Stomach (tissue), 9 donors: ENCODE results near the gene KCNN3. TPM values are rescaled to one million over a fixed set of nuclear protein-coding genes. Genes with fewer than 3 reads are reported as not detected.

Source experiments
- DNase-seq, 2 donors: peaks; one replicate each; pipeline versions ENCODE4 v3.0.0 to v3.0.0-alpha.2; 2013 to 2019
- H3K27ac ChIP-seq, 5 donors: fragments of 200-600 bp in 4 of 5; sonication (generic) in 4 of 5; one replicate each; pipeline ENCODE4 v1.5.1; 2013 to 2019; ENCODE audit warnings: mild to moderate bottlenecking in 1 of 5, moderate library complexity in 1 of 5
- H3K27me3 ChIP-seq, 3 donors: fragments of 200-600 bp; sonication (generic); one replicate each; pipeline ENCODE4 v1.5.1; 2017 to 2019; ENCODE audit warnings: mixed run types in 1 of 3
- H3K36me3 ChIP-seq, 4 donors: fragments of 200-600 bp; sonication (generic); 1 replicate in 3 of 4; 2 replicates in 1 of 4; pipeline ENCODE4 v1.5.1; 2016 to 2019
- H3K4me1 ChIP-seq, 4 donors: fragments of 200-600 bp; sonication (generic); one replicate each; pipeline ENCODE4 v1.5.1; 2016 to 2019
- H3K4me3 ChIP-seq, 4 donors: fragments of 200-600 bp; sonication (generic) in 3 of 4; one replicate each; pipeline ENCODE4 v1.5.1; 2016 to 2019; ENCODE audit warnings: mild to moderate bottlenecking in 1 of 4
- H3K9me3 ChIP-seq, 4 donors: fragments of 200-600 bp; sonication (generic); one replicate each; pipeline ENCODE4 v1.5.1; 2016 to 2019
- CTCF ChIP-seq, 7 experiments: fragments of 450-650 bp in 4 of 7; fragments of 200-600 bp in 3 of 7; sonication (generic) in 3 of 7; IDR thresholded peaks; one replicate each; pipeline ENCODE4 v1.5.1; 2016 to 2019; ENCODE audit warnings: antibody characterized with exemption in 7 of 7, control low read depth in 2 of 7, mild to moderate bottlenecking in 1 of 7
- EP300 ChIP-seq: sonication (generic); formaldehyde crosslinking; IDR thresholded peaks from one replicate; pipeline ENCODE4 v1.6.1; 2017; ENCODE audit warnings: antibody characterized with exemption
- POLR2A ChIP-seq, 4 donors: fragments of 450-650 bp; IDR thresholded peaks; one replicate each; pipeline ENCODE4 v1.6.1; 2016; ENCODE audit warnings: antibody characterized with exemption in 4 of 4, control low read depth in 2 of 4, mild to moderate bottlenecking in 1 of 4, moderate library complexity in 1 of 4
- POLR2AphosphoS5 ChIP-seq, 3 donors: sonication (generic); formaldehyde crosslinking; IDR thresholded peaks; one replicate each; pipeline ENCODE4 v1.6.1; 2016; ENCODE audit warnings: antibody characterized with exemption in 3 of 3
- WGBS, 5 donors: extraction: QIAGEN DNeasy Blood & Tissue Kit in 3 of 5; methylation state at CpG; one replicate each; pipeline versions ENCODE4 v1.1.5 to v1.1.7; 2013 to 2018; 5-methylcytosine and 5-hydroxymethylcytosine counted together
- intact Hi-C: fragments of 100-400 bp; cut with DNase I; formaldehyde crosslinking; loops from one replicate; pipeline ENCODE4 v1.15.1; 2023; ENCODE audit warnings: low total_unique reads
- polyA plus RNA-seq, 3 donors: library from polyadenylated mRNA; stranded (reverse); fragments of 200-250 nt; gene quantifications; one replicate each; pipeline ENCODE4 v1.2.3, GENCODE V29; 2013
- total RNA-seq, 5 donors: library from RNA; depleted of rRNA; stranded (reverse); fragments of >200 nt; gene quantifications; one replicate each; pipeline versions ENCODE4 v1.1.0 to v1.2.3, GENCODE V29; 2014 to 2016
- donor health status: healthy with polysubstance abuse.
- donor health status: Bipolar disorder and iron deficiency.
- donor health status: healthy.

The KCNN3 gene
- total and polyA plus RNA-seq, 8 donors = 0.19 to 10.7 (median 2.3) TPM

- TF ChIP-seq POLR2A (IDR thresholded peaks at IDR 0.05) (no peak), POLR2AphosphoS5 (IDR thresholded peaks at IDR 0.05) (no peak), CTCF (IDR thresholded peaks at IDR 0.05) (no peak), EP300 (no peak)
- Histone ChIP-seq H3K27ac (no peak overlapping the region), H3K27me3 (peaks cover 0 to 48% (median 0%) of the 10 kb centered on the region in 3 donors), H3K4me1 (peaks cover 1 to 24% (median 9%) of the 10 kb centered on the region in 4 donors), H3K4me3 (no peak overlapping the region), H3K9me3 (no peaks in the 10 kb centered on the region), H3K36me3 (no peaks in the 10 kb centered on the region)
- peak in 1 of 2 donors; percentile 13 for DNase-seq
- intact Hi-C loops = no loop called here
- 75 to 84% (median 80%) methylated on average over 12 of the region's 12 CpGs for WGBS, 5 donors
These were observed 117.6 kb downstream of the KCNN3 start for GRCh38 chr1:154752273-154753030.

- DNase-seq = peak; percentile 3 to 73
- Histone ChIP-seq H3K9me3 (no peaks in the 10 kb centered on the region), H3K4me1 (peaks cover 8 to 31% (median 12%) of the 10 kb centered on the region in 4 donors), H3K4me3 (no peak overlapping the region), H3K36me3 (no peaks in the 10 kb centered on the region), H3K27me3 (peaks cover 0 to 56% (median 0%) of the 10 kb centered on the region in 3 donors), H3K27ac (peak overlapping the region in 1 of 5 donors; percentile 46)
- WGBS, 5 donors = 24 to 57% (median 42%) methylated on average over 5 of the region's 5 CpGs
- intact Hi-C loops = no loop called here
- TF ChIP-seq EP300 (no peak), POLR2AphosphoS5 (IDR thresholded peaks at IDR 0.05) (peak in 2 of 3 donors; percentile 34 to 39)
These were observed 118.4 kb downstream of the KCNN3 start for GRCh38 chr1:154751690-154752089.

GRCh38 chr1:154750681-154751665 is 119.1 kb downstream of the KCNN3 start:
- Histone ChIP-seq H3K36me3 (no peaks in the 10 kb centered on the region), H3K9me3 (no peaks in the 10 kb centered on the region), H3K4me3 (no peak overlapping the region), H3K4me1 (peaks cover 8 to 31% (median 14%) of the 10 kb centered on the region in 4 donors), H3K27me3 (peaks cover 0 to 63% (median 0%) of the 10 kb centered on the region in 3 donors), H3K27ac (peak overlapping the region in 1 of 5 donors; percentile 46)
- TF ChIP-seq EP300 (no peak), POLR2A (IDR thresholded peaks at IDR 0.05) (no peak), CTCF (IDR thresholded peaks at IDR 0.05) (no peak), POLR2AphosphoS5 (IDR thresholded peaks at IDR 0.05) (no peak)
- WGBS, 5 donors = 71 to 75% (median 73%) methylated on average over 11 to 13 of the region's 13 CpGs
- intact Hi-C loops = no loop called here
- DNase-seq = no peak

GRCh38 chr1:154749078-154749760 is 120.9 kb downstream of the KCNN3 start:
- TF ChIP-seq CTCF (IDR thresholded peaks at IDR 0.05) (peak in 1 of 7 experiments; percentile 18), POLR2A (IDR thresholded peaks at IDR 0.05) (no peak)
- no peak overlapping the region for H3K4me3 ChIP-seq
- no peaks in the 10 kb centered on the region for H3K36me3 ChIP-seq
- DNase-seq = no peak
- H3K27ac ChIP-seq = no peak overlapping the region
- H3K9me3 ChIP-seq = no peaks in the 10 kb centered on the region
- intact Hi-C loops = loop anchor here (10.0 kb wide), 1 partner anchor 184 kb away; the partner anchor contains the start of gene CHRNB2
- peaks cover 8 to 31% (median 16%) of the 10 kb centered on the region in 4 donors for H3K4me1 ChIP-seq
- 59 to 74% (median 66%) methylated on average over 8 of the region's 8 CpGs for WGBS, 5 donors
- H3K27me3 ChIP-seq = peaks cover 0 to 60% (median 0%) of the 10 kb centered on the region in 3 donors
